Fibroblast of peridontal ligament (primary cell): ENCODE measurements around the gene PPM1D.
A peak's percentile ranks its signal among the peaks of the same experiment; 100 is the strongest.
"Not testable (repeated sequence)": the region's sequence is repeated elsewhere in the genome, so short reads cannot be mapped to it uniquely, and the experiment has no call there.

Experiments used
- DNase-seq: peaks from one replicate; pipeline ENCODE4 v3.0.0-alpha.2; 2010; ENCODE audit errors: extremely low read depth

Gene PPM1D

GRCh38 chr17:60599620-60600489, at the start of gene PPM1D:
Gene PPM1D (plus strand): TSS chr17:60600193. CDS start chr17:60600415, 222 bp downstream.
- peak; percentile 98 for DNase-seq

GRCh38 chr17:60552255-60552654, 47.7 kb upstream of the PPM1D start:
- DNase-seq, result not testable (repeated sequence)

- DNase-seq, result peak; percentile 98
Observed at GRCh38 chr17:60554377-60554788, 45.6 kb upstream of the PPM1D start.

- no peak for DNase-seq
Observed at GRCh38 chr17:60555786-60556185, 44.2 kb upstream of the PPM1D start.

GRCh38 chr17:60557805-60558204, 42.2 kb upstream of the PPM1D start:
- no peak for DNase-seq

GRCh38 chr17:60559659-60559994, 40.4 kb upstream of the PPM1D start:
- no peak for DNase-seq

- DNase-seq, result no peak
Observed at GRCh38 chr17:60559995-60560859, 39.8 kb upstream of the PPM1D start.

- no peak for DNase-seq
Observed at GRCh38 chr17:60560860-60561257, 39.1 kb upstream of the PPM1D start.

- no peak for DNase-seq
Observed at GRCh38 chr17:60562421-60562820, 37.6 kb upstream of the PPM1D start.

GRCh38 chr17:60563743-60564142, 36.2 kb upstream of the PPM1D start:
- no peak for DNase-seq

- no peak for DNase-seq
Observed at GRCh38 chr17:60565233-60565632, 34.8 kb upstream of the PPM1D start.

GRCh38 chr17:60573236-60574051, 26.5 kb upstream of the PPM1D start:
- peak; percentile 49 for DNase-seq

- peak; percentile 81 for DNase-seq
Observed at GRCh38 chr17:60577147-60577915, 22.7 kb upstream of the PPM1D start.

GRCh38 chr17:60579090-60579489, 20.9 kb upstream of the PPM1D start:
- peak; percentile 71 for DNase-seq

- no peak for DNase-seq
Observed at GRCh38 chr17:60579551-60579950, 20.4 kb upstream of the PPM1D start.

GRCh38 chr17:60583008-60583407, 17.0 kb upstream of the PPM1D start:
- DNase-seq, result no peak

- DNase-seq, result no peak
Observed at GRCh38 chr17:60585887-60586286, 14.1 kb upstream of the PPM1D start.

GRCh38 chr17:60586288-60586974, 13.6 kb upstream of the PPM1D start:
- DNase-seq, result peak; percentile 30

- DNase-seq, result no peak
Observed at GRCh38 chr17:60590070-60590469, 9.9 kb upstream of the PPM1D start.

GRCh38 chr17:60592750-60593149, 7.2 kb upstream of the PPM1D start:
- DNase-seq, result no peak
